Neural cell (in vitro differentiated cells): ENCODE results near the gene PRSS21.

Experiments used
- CTCF ChIP-seq: fragments of 450-650 bp; IDR thresholded peaks from 2 replicates; pipeline ENCODE4 v1.5.1; 2014; ENCODE audit warnings: antibody characterized with exemption, mild to moderate bottlenecking, moderate library complexity; ENCODE audit not compliant: poor library complexity, severe bottlenecking
- EP300 ChIP-seq: fragments of 450-650 bp; conservative IDR thresholded peaks from 2 replicates; pipeline ENCODE4 v1.6.1; 2014; ENCODE audit warnings: antibody characterized with exemption, mild to moderate bottlenecking, moderate library complexity; ENCODE audit not compliant: poor library complexity, severe bottlenecking
- EZH2 ChIP-seq: fragments of 200-600, 300-800 bp; shearing (Covaris generic), sonication (generic); IDR thresholded peaks from 2 replicates; pipeline ENCODE4 v1.6.1; 2014; ENCODE audit warnings: antibody characterized with exemption, low read length, borderline replicate concordance, mild to moderate bottlenecking; ENCODE audit not compliant: insufficient read depth, poor library complexity, severe bottlenecking
- MXI1 ChIP-seq: fragments of 450-650 bp; conservative IDR thresholded peaks from 2 replicates; pipeline ENCODE4 v1.6.1; 2014; ENCODE audit warnings: antibody characterized with exemption, mild to moderate bottlenecking; ENCODE audit not compliant: poor library complexity, severe bottlenecking
- RAD21 ChIP-seq: fragments of 450-650 bp; conservative IDR thresholded peaks from 2 replicates; pipeline ENCODE4 v1.6.1; 2014; ENCODE audit warnings: antibody characterized with exemption, mild to moderate bottlenecking, moderate library complexity
- SMC3 ChIP-seq: fragments of 450-650 bp; conservative IDR thresholded peaks from 2 replicates; pipeline ENCODE4 v1.6.1; 2014; ENCODE audit warnings: antibody characterized with exemption, mild to moderate bottlenecking, moderate library complexity; ENCODE audit not compliant: poor library complexity

- no peak for TF ChIP-seq RAD21
- no peak for TF ChIP-seq CTCF
- TF ChIP-seq SMC3 = no peak
- TF ChIP-seq MXI1 = no peak
- TF ChIP-seq EZH2 = no peak
- no peak for TF ChIP-seq EP300
These were observed 8.2 kb downstream of the PRSS21 start for GRCh38 chr16:2825049-2825742.
